DMS153 (cell line): ENCODE measurements around the gene ESCO1.

Experiments used
- DNase-seq: peaks from one replicate; lab custom pipeline; 2025; lab: John Stamatoyannopoulos, UW

The ESCO1 gene

DNA sequence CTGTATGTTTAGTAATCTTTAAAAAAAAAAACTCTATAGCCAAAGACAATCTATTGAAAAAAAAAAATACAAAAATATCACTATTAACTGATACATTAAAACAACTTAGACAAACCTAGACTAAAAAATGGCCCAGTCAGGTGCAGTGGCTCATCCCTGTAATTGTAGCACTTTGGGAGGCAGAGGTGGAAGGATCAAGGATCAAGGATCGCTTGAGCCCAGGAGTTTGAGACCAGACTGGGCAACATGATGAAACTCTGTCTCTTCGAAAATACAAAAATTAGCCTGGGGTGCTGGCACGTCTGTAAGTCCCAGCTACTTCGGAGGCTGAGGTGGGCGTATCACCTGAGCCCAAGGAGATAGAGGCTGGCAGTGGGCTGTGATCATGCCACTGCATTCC, 16.1 kb downstream of the ESCO1 start:
- DNase-seq: no peak

DNA sequence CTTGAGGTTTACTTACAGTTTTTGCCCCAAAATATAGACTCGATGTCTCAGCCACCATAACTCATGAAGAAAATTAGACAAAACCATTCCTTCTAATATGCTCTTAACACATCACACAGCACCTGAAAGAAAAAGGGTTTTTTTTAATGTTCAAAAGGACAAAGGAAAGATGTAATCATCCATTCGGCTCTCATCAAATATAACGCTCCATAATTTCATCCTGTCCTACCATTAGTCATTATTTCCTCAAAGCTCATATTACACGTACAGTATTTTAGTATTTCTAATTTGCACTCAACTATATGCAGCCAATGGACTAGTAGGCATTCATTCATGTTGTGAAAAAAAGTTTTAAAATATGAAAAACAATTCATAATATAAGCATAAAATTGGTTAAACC, 24.8 kb downstream of the ESCO1 start:
- no peak for DNase-seq

DNA sequence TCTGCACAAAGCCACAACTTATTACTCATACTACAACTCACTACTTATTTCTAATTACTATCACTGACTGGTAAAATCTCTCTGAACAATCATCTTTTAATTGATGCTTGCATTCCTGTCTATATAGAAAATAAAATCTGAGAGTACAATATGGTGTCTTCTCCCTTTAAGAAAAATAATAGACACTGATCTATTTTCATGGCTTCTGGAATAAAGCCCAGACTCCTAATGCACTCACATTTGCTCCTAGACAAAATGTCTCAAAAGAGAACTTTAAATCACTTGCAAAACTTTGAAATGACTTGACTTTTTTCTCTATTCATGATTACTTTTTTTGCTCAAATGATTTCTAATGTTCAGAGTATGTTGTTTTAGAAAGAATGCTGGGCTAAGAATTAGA, 28.7 kb downstream of the ESCO1 start:
- no peak for DNase-seq

DNA sequence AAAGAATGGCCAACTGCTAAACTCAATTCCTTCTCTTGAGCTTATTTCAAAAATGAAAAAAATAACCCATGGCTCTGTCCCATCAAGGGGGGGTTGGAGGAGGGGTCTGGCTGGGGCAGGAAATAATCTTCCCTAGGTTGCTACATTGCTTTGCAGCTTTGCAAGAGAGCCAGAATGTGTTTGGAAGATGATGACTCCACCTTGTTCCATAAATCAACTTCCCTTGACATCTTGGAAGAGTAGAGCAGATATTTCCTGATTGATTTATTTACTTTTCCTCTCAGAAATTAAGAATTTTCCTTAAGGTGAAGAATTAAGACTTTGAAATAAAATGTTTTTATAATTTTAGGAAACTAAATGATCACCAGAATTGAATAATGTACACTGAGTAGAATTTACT, 41.3 kb downstream of the ESCO1 start:
- no peak for DNase-seq

GRCh38 chr18:21557607-21558253, 42.8 kb downstream of the ESCO1 start:
- DNase-seq: no peak

DNA sequence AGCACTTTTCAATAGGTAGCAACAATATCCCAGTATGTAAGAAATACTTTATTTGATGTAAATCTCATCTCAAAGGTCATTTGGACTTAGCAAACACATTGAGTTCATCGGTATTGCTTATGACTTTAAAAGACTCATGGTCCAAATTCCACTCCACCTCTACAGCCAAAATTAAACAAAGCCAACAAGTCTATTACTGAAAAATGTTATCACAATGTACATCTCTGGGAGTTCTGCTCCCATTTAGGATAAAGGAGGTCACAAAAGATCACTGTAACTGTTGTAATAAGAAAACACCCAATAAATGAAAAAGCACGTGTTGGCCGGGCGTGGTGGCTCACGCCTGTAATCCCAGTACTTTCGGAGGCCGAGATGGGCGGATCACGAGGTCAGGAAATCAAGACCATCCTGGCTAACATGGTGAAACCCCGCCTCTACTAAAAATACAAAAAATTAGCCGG, 50.0 kb downstream of the ESCO1 start:
- DNase-seq: no peak

DNA sequence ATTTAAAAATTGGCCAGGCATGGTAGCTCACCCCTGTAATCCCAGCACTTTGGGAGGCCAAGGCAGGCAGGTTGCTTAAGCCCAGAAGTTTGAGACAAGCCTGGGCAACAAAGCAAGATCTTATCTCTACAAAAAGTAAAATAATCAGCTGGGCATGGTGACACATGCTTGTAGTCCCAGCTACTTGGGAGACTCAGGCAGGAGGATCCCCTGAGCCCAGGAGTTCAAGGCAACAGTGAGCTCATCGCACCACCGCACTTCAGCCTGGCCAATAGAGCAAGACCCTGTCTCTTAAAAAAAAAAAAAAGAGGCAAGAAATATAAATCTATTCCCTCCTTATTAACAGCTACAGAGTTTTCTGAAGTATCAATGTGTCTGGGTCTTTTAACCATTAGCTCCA, 51.9 kb downstream of the ESCO1 start:
- no peak for DNase-seq

DNA sequence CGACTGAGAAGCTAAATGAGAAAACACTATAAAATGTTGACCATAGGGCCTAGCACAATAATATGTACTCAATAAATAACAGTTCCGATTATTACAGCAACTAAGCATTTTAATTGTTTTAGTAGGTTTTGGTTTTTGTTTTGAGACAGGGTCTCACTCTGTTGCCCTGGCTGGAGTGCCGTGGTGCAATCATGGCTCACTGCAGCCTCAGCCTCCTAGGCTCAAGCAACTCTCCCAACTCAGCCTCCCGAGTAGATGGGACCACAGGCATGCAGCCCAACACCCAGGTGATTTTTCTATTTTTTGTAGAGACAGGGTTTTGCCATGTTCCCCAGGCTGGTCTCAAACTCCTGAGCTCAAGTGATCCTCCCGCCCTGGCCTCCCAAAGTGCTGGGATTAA, 54.1 kb downstream of the ESCO1 start:
- no peak for DNase-seq

- no peak for DNase-seq
Measured at GRCh38 chr18:21538230-21538629, 62.3 kb downstream of the ESCO1 start.

GRCh38 chr18:21534327-21534726, 66.2 kb downstream of the ESCO1 start:
- DNase-seq: no peak

DNA sequence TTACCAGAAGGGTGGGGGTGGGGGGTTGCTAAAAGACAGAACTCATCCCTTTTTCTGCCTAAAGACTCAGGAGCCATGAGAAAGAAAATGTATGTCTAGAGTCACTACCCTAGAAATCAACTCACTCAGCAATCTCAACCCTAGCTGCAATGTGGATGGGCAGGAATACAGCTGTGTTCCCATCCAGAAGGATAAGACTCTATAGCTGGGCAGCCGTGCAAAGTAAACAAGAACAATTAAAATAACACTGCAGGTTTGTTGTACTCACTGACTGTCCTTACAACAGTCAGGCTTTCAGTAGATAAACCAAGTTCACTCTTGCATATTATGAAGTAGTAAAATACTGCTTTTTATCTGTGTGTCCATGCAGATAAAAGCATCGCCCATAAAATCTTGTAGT, 74.0 kb downstream of the ESCO1 start:
- DNase-seq: no peak

GRCh38 chr18:21525916-21526315, 74.6 kb downstream of the ESCO1 start:
- no peak for DNase-seq

- DNase-seq: no peak
Measured at GRCh38 chr18:21522530-21522929, 78.0 kb downstream of the ESCO1 start.

DNA sequence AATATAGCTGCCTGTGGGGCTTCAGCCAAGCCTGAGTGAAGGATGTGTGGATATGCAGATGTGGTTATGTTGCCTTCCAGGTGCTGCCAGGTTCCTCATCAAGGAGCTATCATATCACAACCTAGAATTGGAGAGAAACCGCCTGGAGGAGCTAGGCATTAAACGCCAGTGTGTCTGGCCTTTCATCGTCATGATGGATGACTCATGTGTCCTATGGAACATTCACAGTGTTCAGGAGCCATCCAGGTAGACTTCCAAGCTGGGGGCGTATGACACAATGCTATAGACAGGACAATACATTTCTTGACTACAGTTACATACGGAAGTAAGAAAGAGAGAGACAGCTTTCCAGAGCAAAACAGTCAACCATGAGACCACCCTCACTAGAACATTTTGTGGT, 86.8 kb downstream of the ESCO1 start:
- DNase-seq: no peak

DNA sequence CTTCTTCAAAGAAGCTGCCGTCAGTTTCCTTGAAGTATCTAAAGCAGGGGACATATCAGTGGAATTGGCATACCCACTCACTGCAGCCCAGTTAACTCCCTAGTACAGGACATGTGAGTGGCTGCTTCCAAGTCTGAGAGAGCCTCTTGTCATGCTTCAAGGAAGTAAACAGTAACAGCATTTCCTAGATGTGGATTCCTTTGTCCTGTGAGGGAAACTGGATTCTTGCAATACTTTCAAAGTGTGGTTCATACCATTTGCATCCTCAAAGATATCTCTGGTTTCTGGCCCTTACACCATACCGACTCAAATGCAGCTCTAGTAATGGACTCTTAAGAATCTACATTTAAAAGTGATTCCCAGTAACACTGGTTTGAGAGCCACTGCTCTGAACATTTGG, 87.2 kb downstream of the ESCO1 start:
- DNase-seq: no peak

DNA sequence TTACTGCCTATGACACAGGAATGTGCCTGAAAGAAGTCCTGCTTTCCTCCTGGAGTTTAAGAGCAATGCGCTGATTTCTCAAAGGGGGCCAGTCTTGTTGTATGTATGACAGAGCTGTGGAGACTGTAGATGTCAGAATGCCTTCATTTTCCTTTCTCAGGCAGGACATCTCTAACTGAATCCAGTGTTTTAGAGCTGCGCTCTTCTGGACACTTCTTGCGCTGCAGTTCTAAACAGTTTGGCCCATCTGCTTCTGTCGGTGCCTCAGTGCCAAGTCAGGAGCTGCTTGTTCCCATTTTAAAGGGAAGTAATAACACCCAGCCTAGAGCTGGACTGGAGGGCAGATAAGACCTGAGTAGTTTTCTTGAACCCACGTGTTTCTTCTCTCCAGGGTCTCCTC, 91.4 kb downstream of the ESCO1 start:
- DNase-seq: no peak

DNA sequence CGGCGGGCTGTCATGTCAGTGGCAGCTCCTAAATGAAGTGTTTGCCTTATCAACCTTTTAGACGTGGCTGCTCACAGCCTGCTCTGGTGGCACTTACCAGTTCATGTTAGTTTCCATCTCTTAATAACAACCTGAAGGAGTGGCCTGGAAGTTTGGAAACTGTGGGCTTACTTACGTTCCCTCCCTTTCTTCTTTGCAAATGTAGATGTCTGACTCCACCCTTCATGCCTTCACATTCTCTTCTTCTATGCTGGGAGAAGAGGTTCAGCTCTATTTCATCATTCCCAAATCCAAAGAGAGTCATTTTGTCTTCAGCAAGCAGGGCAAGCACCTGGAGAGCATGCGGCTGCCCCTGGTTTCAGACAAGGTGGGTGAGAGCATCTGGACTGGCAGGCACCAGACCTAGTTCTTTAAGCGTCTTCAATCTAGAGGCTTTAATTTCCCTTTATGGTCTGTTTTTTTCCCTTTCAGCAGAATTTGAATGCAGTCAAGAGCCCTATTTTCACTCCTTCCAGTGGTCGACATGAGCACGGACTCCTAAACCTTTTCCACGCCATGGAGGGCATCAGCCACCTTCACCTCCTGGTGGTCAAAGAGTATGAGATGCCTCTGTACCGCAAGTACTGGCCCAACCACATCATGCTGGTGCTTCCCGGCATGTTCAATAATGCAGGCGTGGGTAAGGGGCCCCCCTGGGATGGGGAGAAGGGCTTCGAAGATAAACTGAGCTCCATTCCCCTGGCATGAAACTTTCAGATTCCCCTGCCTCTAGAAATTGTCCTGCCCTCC, 92.4 kb downstream of the ESCO1 start:
- DNase-seq: no peak

DNA sequence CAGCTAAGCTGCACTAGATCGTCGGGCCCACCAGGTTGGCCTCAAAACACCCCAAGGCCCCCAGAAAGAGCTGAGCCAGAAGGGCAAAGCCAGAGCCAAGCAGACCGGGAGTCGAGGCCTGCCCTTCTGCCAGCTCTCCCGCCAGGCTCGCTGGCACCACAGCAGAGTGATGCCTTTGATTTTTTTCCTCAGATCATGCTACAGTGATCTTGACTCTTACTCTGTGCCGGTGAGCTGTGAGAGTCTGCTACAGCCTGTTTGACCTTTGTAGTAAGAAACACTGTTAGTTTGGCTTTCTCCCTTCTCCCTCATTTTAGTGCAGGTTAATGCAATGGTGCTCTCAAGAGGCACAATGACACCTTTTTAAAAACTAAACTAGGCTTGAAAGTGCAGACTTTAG, 97.8 kb downstream of the ESCO1 start:
- no peak for DNase-seq

GRCh38 chr18:21499997-21500396, 100.5 kb downstream of the ESCO1 start:
- DNase-seq: no peak

- DNase-seq: no peak
Measured at GRCh38 chr18:21496277-21496835, 104.1 kb downstream of the ESCO1 start.

- DNase-seq: no peak
Measured at GRCh38 chr18:21490748-21491147, 109.8 kb downstream of the ESCO1 start.

GRCh38 chr18:21489919-21490495, 110.5 kb downstream of the ESCO1 start:
- DNase-seq: no peak

- DNase-seq: no peak
Measured at GRCh38 chr18:21489119-21489750, 111.3 kb downstream of the ESCO1 start.
